H1 (cell line): ENCODE measurements around the gene RANBP3L. TPM values are rescaled to one million over a fixed set of nuclear protein-coding genes. Genes with fewer than 3 reads are reported as not detected.

Experiments
- CTCF ChIA-PET: fragments of 300-600 bp; sonication (Branson Sonifier 250); formaldehyde crosslinking; loops from one replicate; lab custom pipeline; 2021; ENCODE audit not compliant: partially characterized antibody; lab: Charles Lee
- POLR2A ChIA-PET: fragments of 300-600 bp; sonication (Branson Sonifier 250); formaldehyde crosslinking; loops from one replicate; lab custom pipeline; 2021; ENCODE audit warnings: inconsistent platforms; ENCODE audit not compliant: partially characterized antibody; lab: Charles Lee
- DNase-seq, 2 experiments: peaks; one replicate each; pipeline versions ENCODE4 v3.0.0 to v3.0.0-alpha.2; 2010 to 2022; ENCODE audit warnings: low spot score in 2 of 2, low read depth in 1 of 2, mixed read lengths in 1 of 2
- FAIRE-seq: peaks from 2 replicates; lab custom pipeline; 2011; peaks lifted over from hg19 to GRCh38; lab: Jason Lieb, UNC
- H2AFZ ChIP-seq: 2 replicates; pipeline ENCODE4 v1.8.1; 2012; ENCODE audit warnings: low read length, inconsistent platforms
- H2AK5ac ChIP-seq: 2 replicates; pipeline ENCODE4 v1.6.1; 2013; ENCODE audit warnings: low read depth, low read length
- H2BK120ac ChIP-seq: replicated peaks from 2 replicates; pipeline ENCODE3; 2013; ENCODE audit warnings: low read depth, low read length, inconsistent platforms
- H2BK12ac ChIP-seq: 2 replicates; pipeline ENCODE4 v1.6.1; 2013; ENCODE audit warnings: low read depth, low read length
- H2BK15ac ChIP-seq: 2 replicates; pipeline ENCODE4 v1.6.1; 2013; ENCODE audit warnings: low read length
- H2BK20ac ChIP-seq: 2 replicates; pipeline ENCODE4 v1.6.1; 2013; ENCODE audit warnings: low read length
- H2BK5ac ChIP-seq: 2 replicates; pipeline ENCODE4 v1.6.1; 2013; ENCODE audit warnings: low read depth, low read length
- H3K14ac ChIP-seq: 2 replicates; pipeline ENCODE4 v1.6.1; 2013; ENCODE audit warnings: inconsistent platforms; ENCODE audit not compliant: insufficient read length
- H3K18ac ChIP-seq: 2 replicates; pipeline ENCODE4 v1.6.1; 2013; ENCODE audit warnings: low read length; ENCODE audit errors: extremely low read depth
- H3K23ac ChIP-seq: 2 replicates; pipeline ENCODE4 v1.6.1; 2013; ENCODE audit warnings: inconsistent platforms; ENCODE audit not compliant: insufficient read length
- H3K23me2 ChIP-seq: 2 replicates; pipeline ENCODE4 v1.6.1; 2013; ENCODE audit warnings: low read depth, low read length
- H3K27ac ChIP-seq: 2 replicates; pipeline ENCODE4 v1.6.1; 2011; ENCODE audit warnings: low read depth, low read length, inconsistent platforms
- H3K27me3 ChIP-seq, 4 experiments: replicated peaks in 1 of 4; 1 replicate in 1 of 4; 2 replicates in 3 of 4; pipeline versions ENCODE4 v1.6.1 to v1.8.1; 2011 to 2013; ENCODE audit warnings: low read length in 3 of 4, mild to moderate bottlenecking in 3 of 4, inconsistent platforms in 2 of 4, mixed read lengths in 2 of 4, moderate library complexity in 1 of 4; ENCODE audit not compliant: control insufficient read depth in 3 of 4, insufficient read depth in 3 of 4; ENCODE audit errors: extremely low read depth in 1 of 4
- H3K36me3 ChIP-seq, 4 experiments: 2 replicates each; pipeline versions ENCODE4 v1.6.1 to v1.8.1; 2011 to 2013; ENCODE audit warnings: mild to moderate bottlenecking in 4 of 4, low read length in 3 of 4, moderate library complexity in 2 of 4, control low read depth in 1 of 4, inconsistent platforms in 1 of 4; ENCODE audit not compliant: insufficient read depth in 4 of 4, control insufficient read depth in 2 of 4
- H3K4ac ChIP-seq: replicated peaks from 2 replicates; pipeline ENCODE3; 2013; ENCODE audit warnings: low read length, low read depth, mixed read lengths, inconsistent platforms; ENCODE audit not compliant: insufficient read length
- H3K4me1 ChIP-seq, 4 experiments: replicated peaks in 1 of 4; 1 replicate in 1 of 4; 2 replicates in 3 of 4; pipeline versions ENCODE4 v1.6.1 to v1.8.1; 2011 to 2013; ENCODE audit warnings: low read length in 3 of 4, inconsistent platforms in 2 of 4, mixed read lengths in 1 of 4; ENCODE audit not compliant: insufficient read depth in 4 of 4, control insufficient read depth in 3 of 4
- H3K4me2 ChIP-seq, 2 experiments: 2 replicates each; pipeline versions ENCODE4 v1.6.1 to v1.8.1; 2011 to 2013; ENCODE audit warnings: low read depth in 2 of 2, low read length in 2 of 2, control low read depth in 1 of 2, inconsistent platforms in 1 of 2, mild to moderate bottlenecking in 1 of 2; ENCODE audit not compliant: insufficient read depth in 1 of 2
- H3K4me3 ChIP-seq, 4 experiments: fragments of 200-600, 300-600 bp in 1 of 4; sonication (generic), shearing (Covaris generic), sonication (Bioruptor Twin) in 1 of 4; 2 replicates each; pipeline versions ENCODE4 v1.5.1 to v1.8.1; 2011 to 2016; ENCODE audit warnings: low read length in 4 of 4, low read depth in 3 of 4, control low read depth in 2 of 4, inconsistent platforms in 2 of 4, mild to moderate bottlenecking in 2 of 4, mixed read lengths in 1 of 4, moderate library complexity in 1 of 4; ENCODE audit not compliant: insufficient read depth in 2 of 4; ENCODE audit errors: extremely low read depth in 1 of 4
- H3K56ac ChIP-seq: replicated peaks from 2 replicates; pipeline ENCODE3; 2013; ENCODE audit warnings: low read depth, mild to moderate bottlenecking, mixed read lengths, low read length, inconsistent platforms; ENCODE audit not compliant: insufficient read length
- H3K79me1 ChIP-seq: 2 replicates; pipeline ENCODE4 v1.6.1; 2013; ENCODE audit warnings: low read depth, low read length, control low read depth
- H3K79me2 ChIP-seq, 2 experiments: 2 replicates each; pipeline versions ENCODE4 v1.6.1 to v1.8.1; 2012 to 2013; ENCODE audit warnings: low read length in 2 of 2, mild to moderate bottlenecking in 2 of 2, inconsistent platforms in 1 of 2; ENCODE audit not compliant: insufficient read depth in 2 of 2, control insufficient read depth in 1 of 2
- H3K9ac ChIP-seq, 4 experiments: replicated peaks in 1 of 4; 1 replicate in 1 of 4; 2 replicates in 3 of 4; pipeline versions ENCODE4 v1.6.1 to v1.8.1; 2011 to 2013; ENCODE audit warnings: low read depth in 3 of 4, low read length in 3 of 4, control low read depth in 2 of 4, mild to moderate bottlenecking in 2 of 4, moderate library complexity in 2 of 4, inconsistent platforms in 1 of 4; ENCODE audit errors: extremely low read depth in 1 of 4
- H3K9me3 ChIP-seq, 2 experiments: 2 replicates each; pipeline versions ENCODE4 v1.6.1 to v1.8.1; 2012 to 2013; ENCODE audit warnings: mild to moderate bottlenecking in 2 of 2, moderate library complexity in 2 of 2, control low read depth in 1 of 2, inconsistent platforms in 1 of 2, low read depth in 1 of 2, low read length in 1 of 2, mixed read lengths in 1 of 2; ENCODE audit not compliant: insufficient read depth in 2 of 2
- H4K20me1 ChIP-seq, 2 experiments: replicated peaks in 1 of 2; 2 replicates each; pipeline versions ENCODE3 to v1.8.1; 2011 to 2013; ENCODE audit warnings: inconsistent platforms in 2 of 2, low read length in 2 of 2, mild to moderate bottlenecking in 1 of 2; ENCODE audit not compliant: insufficient read depth in 2 of 2, control insufficient read depth in 1 of 2
- H4K5ac ChIP-seq: 2 replicates; pipeline ENCODE4 v1.6.1; 2013; ENCODE audit warnings: low read length, low read depth, mixed read lengths, inconsistent platforms; ENCODE audit not compliant: insufficient read length
- H4K8ac ChIP-seq: 2 replicates; pipeline ENCODE4 v1.8.0; 2013; ENCODE audit warnings: mild to moderate bottlenecking, moderate library complexity, low read length, inconsistent platforms; ENCODE audit not compliant: insufficient read depth; ENCODE audit errors: extremely low read depth
- H4K91ac ChIP-seq: replicated peaks from 2 replicates; pipeline ENCODE3; 2013; ENCODE audit warnings: low read length, mixed read lengths, inconsistent platforms; ENCODE audit not compliant: insufficient read length
- CEBPB ChIP-seq: IDR thresholded peaks from 2 replicates; pipeline ENCODE4 v1.6.1; 2012; ENCODE audit warnings: low read depth, low read length
- FOSL1 ChIP-seq: IDR thresholded peaks from 2 replicates; pipeline ENCODE4 v1.6.1; 2011; ENCODE audit warnings: mild to moderate bottlenecking, low read depth, low read length, moderate library complexity; ENCODE audit not compliant: insufficient read depth
- HDAC2 ChIP-seq, 2 experiments: fragments of 300-600 bp in 1 of 2; sonication (generic) in 1 of 2; IDR thresholded peaks; 2 replicates each; pipeline ENCODE4 v1.6.1; 2011 to 2012; ENCODE audit warnings: low read depth in 2 of 2, low read length in 2 of 2, mild to moderate bottlenecking in 2 of 2, moderate library complexity in 2 of 2, borderline replicate concordance in 1 of 2, inconsistent platforms in 1 of 2
- KDM1A ChIP-seq: fragments of 200-600, 300-600 bp; sonication (generic); IDR thresholded peaks from 2 replicates; pipeline ENCODE4 v1.7.1; 2016; ENCODE audit warnings: mild to moderate bottlenecking, low read length, borderline replicate concordance
- WGBS, 2 experiments: shearing (Covaris generic) in 1 of 2; methylation state at CpG; one replicate each; pipeline versions ENCODE4 v1.1.6 to v1.1.7; 2013 to 2015; ENCODE audit warnings: low lambda C conversion rate in 2 of 2, mixed read lengths in 2 of 2, inconsistent platforms in 1 of 2, low coverage in 1 of 2, missing lambda C conversion rate in 1 of 2; ENCODE audit not compliant: insufficient replicate concordance in 2 of 2, insufficient coverage in 1 of 2, insufficient read length in 1 of 2; ENCODE audit errors: extremely low coverage in 1 of 2, missing lambda C conversion rate in 1 of 2; 5-methylcytosine and 5-hydroxymethylcytosine counted together
- polyA plus RNA-seq, 7 experiments: library from polyadenylated mRNA; depleted of rRNA in 3 of 7; stranded (reverse) in 5 of 7; unstranded in 2 of 7; fragments of >200 nt in 5 of 7; fragments of 200-250 nt in 2 of 7; gene quantifications; 1 replicate in 5 of 7; 2 replicates in 1 of 7; 4 replicates in 1 of 7; pipeline versions ENCODE4 v1.2.1 to v1.2.3, GENCODE V29; 2011 to 2013; ENCODE audit warnings: missing spikeins in 2 of 7, mixed read lengths in 2 of 7
- total RNA-seq: library from RNA; stranded (reverse); fragmentation: NEBNext Ultra II Directional; extraction: Animal tissue kit (Norgen Biotek cat#: 25700); gene quantifications from 2 replicates; pipeline ENCODE4 v1.2.1, GENCODE V29; 2021

Gene RANBP3L
- total and polyA plus RNA-seq, 2 of the 8 experiments (the other 6 are each of a cell fraction or from before 2014, with no cell fraction given) = not detected

GRCh38 chr5:36273809-36274526, 27.7 kb downstream of the RANBP3L start:
- no peak overlapping the region for H2BK5ac ChIP-seq
- H2BK12ac ChIP-seq = no peak overlapping the region
- H3K4me2 ChIP-seq = no peak overlapping the region
- TF ChIP-seq CEBPB = peak; percentile 38; the same call in 1 of the 2 replicates
- TF ChIP-seq FOSL1 = no peak
- no peak for TF ChIP-seq HDAC2 (IDR thresholded peaks at IDR 0.05; ENCODE audit: borderline replicate concordance in 1 of 2, low read depth in 2 of 2, low read length in 2 of 2)
- no peak for TF ChIP-seq KDM1A
- H3K23me2 ChIP-seq = no peaks in the 10 kb centered on the region
- no peak overlapping the region for H3K56ac ChIP-seq
- H4K8ac ChIP-seq = no peak overlapping the region
- DNase-seq (no peak), FAIRE-seq (no peak)
- H3K4ac ChIP-seq = no peak overlapping the region
- H3K79me2 ChIP-seq = no peaks in the 10 kb centered on the region
- H2BK20ac ChIP-seq = no peak overlapping the region
- H3K18ac ChIP-seq = no peak overlapping the region
- no peak overlapping the region for H3K4me3 ChIP-seq
- H3K14ac ChIP-seq = no peak overlapping the region
- peaks cover 0 to 4% (median 0%) of the 10 kb centered on the region in 4 experiments; a peak in 1 of 7 replicates for H3K4me1 ChIP-seq
- H2AFZ ChIP-seq = no peak overlapping the region
- no peaks in the 10 kb centered on the region for H3K9me3 ChIP-seq
- ChIA-PET POLR2A (no interaction called here), CTCF (interaction anchor here (0.6 to 2.8 kb wide), 6 partner anchors 8 to 234 kb away, joined by 3 to 13 read pairs (median 8); partner anchors contain the start of gene NADK2)
- H2BK120ac ChIP-seq = no peak overlapping the region
- H3K9ac ChIP-seq = no peak overlapping the region
- no peak overlapping the region for H2AK5ac ChIP-seq
- no peak overlapping the region for H3K23ac ChIP-seq
- H4K20me1 ChIP-seq = no peaks in the 10 kb centered on the region
- no peak overlapping the region for H3K27ac ChIP-seq
- H4K5ac ChIP-seq = no peak overlapping the region
- H2BK15ac ChIP-seq = no peak overlapping the region
- H3K79me1 ChIP-seq = no peaks in the 10 kb centered on the region
- no peak overlapping the region for H4K91ac ChIP-seq
- H3K27me3 ChIP-seq = no peaks in the 10 kb centered on the region; a peak in 1 of 7 replicates
- WGBS, 2 experiments = 80% methylated on average over 6 of the region's 6 CpGs; no CpG with 5 or more reads in 1 of the 2 experiments
- H3K36me3 ChIP-seq = no peaks in the 10 kb centered on the region
